ENCODE measurements around the gene PLK1. TPM values are rescaled to one million over a fixed set of nuclear protein-coding genes. Genes with fewer than 3 reads are reported as not detected.

Gene PLK1
- total RNA-seq, 2 experiments from 2014 or later, result 69.5 to 156 TPM

DNA sequence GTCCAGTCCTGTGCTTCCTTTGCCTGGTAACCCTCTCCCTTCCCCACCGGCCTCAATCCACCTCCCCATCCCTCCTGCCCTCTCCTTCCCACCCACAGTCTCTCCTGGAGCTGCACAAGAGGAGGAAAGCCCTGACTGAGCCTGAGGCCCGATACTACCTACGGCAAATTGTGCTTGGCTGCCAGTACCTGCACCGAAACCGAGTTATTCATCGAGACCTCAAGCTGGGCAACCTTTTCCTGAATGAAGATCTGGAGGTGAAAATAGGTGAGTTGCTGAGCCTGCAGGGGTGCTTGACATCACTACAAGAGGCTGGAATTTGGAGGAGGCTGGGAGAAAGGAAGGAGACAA is 1.3 kb downstream of the PLK1 start:
- Histone ChIP-seq H3K4me1 (ENCODE audit: insufficient read depth, low read length, poor library complexity, severe bottlenecking) (peaks cover 28% of the 10 kb centered on the region), H3K9me2 (ENCODE audit: insufficient read depth, low read length) (no peaks in the 10 kb centered on the region), H2AFZ (ENCODE audit: low read length) (no peak overlapping the region), H3K4me3 (ENCODE audit: low read depth, low read length, poor library complexity, severe bottlenecking) (peak overlapping the region; percentile 98), H3K79me2 (ENCODE audit: insufficient read depth, low read depth, low read length) (peaks cover 41% of the 10 kb centered on the region), H3K27ac (ENCODE audit: low read depth, low read length, poor library complexity, severe bottlenecking) (peak overlapping the region; percentile 69), H3K4me2 (ENCODE audit: low read length) (peak overlapping the region; percentile 89), H4K20me1 (ENCODE audit: insufficient read depth, low read length) (no peaks in the 10 kb centered on the region), H3K36me3 (ENCODE audit: insufficient read depth, low read length) (peaks cover 57% of the 10 kb centered on the region), H3K9me3 (ENCODE audit: low read length) (no peaks in the 10 kb centered on the region)
- TF ChIP-seq, protein P1, sequence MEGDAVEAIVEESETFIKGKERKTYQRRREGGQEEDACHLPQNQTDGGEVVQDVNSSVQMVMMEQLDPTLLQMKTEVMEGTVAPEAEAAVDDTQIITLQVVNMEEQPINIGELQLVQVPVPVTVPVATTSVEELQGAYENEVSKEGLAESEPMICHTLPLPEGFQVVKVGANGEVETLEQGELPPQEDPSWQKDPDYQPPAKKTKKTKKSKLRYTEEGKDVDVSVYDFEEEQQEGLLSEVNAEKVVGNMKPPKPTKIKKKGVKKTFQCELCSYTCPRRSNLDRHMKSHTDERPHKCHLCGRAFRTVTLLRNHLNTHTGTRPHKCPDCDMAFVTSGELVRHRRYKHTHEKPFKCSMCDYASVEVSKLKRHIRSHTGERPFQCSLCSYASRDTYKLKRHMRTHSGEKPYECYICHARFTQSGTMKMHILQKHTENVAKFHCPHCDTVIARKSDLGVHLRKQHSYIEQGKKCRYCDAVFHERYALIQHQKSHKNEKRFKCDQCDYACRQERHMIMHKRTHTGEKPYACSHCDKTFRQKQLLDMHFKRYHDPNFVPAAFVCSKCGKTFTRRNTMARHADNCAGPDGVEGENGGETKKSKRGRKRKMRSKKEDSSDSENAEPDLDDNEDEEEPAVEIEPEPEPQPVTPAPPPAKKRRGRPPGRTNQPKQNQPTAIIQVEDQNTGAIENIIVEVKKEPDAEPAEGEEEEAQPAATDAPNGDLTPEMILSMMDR (conservative IDR thresholded peaks at IDR 0.05; ENCODE audit: low read length), result no peak
- no peak for TF ChIP-seq EZH2phosphoT487 (IDR thresholded peaks at IDR 0.05; ENCODE audit: borderline replicate concordance, low read depth, low read length)
- intact Hi-C loops (cut with micrococcal nuclease; ENCODE audit: unreplicated experiment), result loop anchor here (2.0 kb wide), 1 partner anchor 39 kb away; the partner anchor contains the start of genes DCTN5 and PALB2
- ChIA-PET POLR2A (interaction anchor here (0.7 to 1.6 kb wide), 3 partner anchors 11 to 28 kb away, joined by 3 to 8 read pairs (median 3); no protein-coding TSS in a partner anchor), CTCF (ENCODE audit: unreplicated experiment) (no interaction called here)
- DNase-seq (ENCODE audit: low spot score), result no peak
- no TSS peak for BruUV-seq (replicated peaks)

DNA sequence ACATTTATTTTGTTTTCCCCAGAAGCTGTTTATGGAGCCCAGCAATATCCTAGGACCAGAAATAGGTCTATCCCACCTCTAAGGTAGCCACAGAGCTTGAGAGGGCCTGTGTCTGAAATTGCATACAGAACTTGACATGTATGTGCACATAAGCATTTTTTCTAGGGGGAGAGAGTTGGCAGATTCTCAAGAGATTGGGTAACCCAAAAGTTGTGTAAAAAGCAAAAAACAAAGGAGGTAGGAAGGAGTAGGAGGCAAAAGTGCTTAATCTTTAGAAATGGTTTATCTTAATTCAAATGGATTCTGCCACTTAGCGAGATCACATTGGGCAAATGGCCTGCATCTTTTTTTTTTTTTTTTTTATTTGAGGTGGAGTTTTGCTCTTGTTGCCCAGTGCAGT is 3.5 kb downstream of the PLK1 start:
- Histone ChIP-seq H4K20me1 (ENCODE audit: insufficient read depth, low read length) (no peaks in the 10 kb centered on the region), H3K27ac (ENCODE audit: low read depth, low read length, poor library complexity, severe bottlenecking) (no peak overlapping the region), H3K4me3 (ENCODE audit: low read depth, low read length, poor library complexity, severe bottlenecking) (no peak overlapping the region), H3K79me2 (ENCODE audit: insufficient read depth, low read depth, low read length) (peaks cover 45% of the 10 kb centered on the region), H3K9me2 (ENCODE audit: insufficient read depth, low read length) (no peaks in the 10 kb centered on the region), H3K36me3 (ENCODE audit: insufficient read depth, low read length) (peaks cover 78% of the 10 kb centered on the region), H3K4me2 (ENCODE audit: low read length) (0 out of 2 replicates have a peak overlapping the region, but pooled peaks have one; percentile 89), H3K9me3 (ENCODE audit: low read length) (no peaks in the 10 kb centered on the region), H2AFZ (ENCODE audit: low read length) (no peak overlapping the region), H3K4me1 (ENCODE audit: insufficient read depth, low read length, poor library complexity, severe bottlenecking) (peaks cover 28% of the 10 kb centered on the region)
- intact Hi-C loops (cut with micrococcal nuclease; ENCODE audit: unreplicated experiment), result no loop called here
- no TSS peak for BruUV-seq (replicated peaks)
- TF ChIP-seq EZH2phosphoT487 (IDR thresholded peaks at IDR 0.05; ENCODE audit: borderline replicate concordance, low read depth, low read length), result no peak
- TF ChIP-seq, protein P1 (conservative IDR thresholded peaks at IDR 0.05; ENCODE audit: low read length), result no peak
- ChIA-PET POLR2A (interaction anchor here (0.7 kb wide), 2 partner anchors 8 to 203 kb away, joined by 4 read pairs; no protein-coding TSS in a partner anchor), CTCF (ENCODE audit: unreplicated experiment) (no interaction called here)
- DNase-seq (ENCODE audit: low spot score), result no peak

DNA sequence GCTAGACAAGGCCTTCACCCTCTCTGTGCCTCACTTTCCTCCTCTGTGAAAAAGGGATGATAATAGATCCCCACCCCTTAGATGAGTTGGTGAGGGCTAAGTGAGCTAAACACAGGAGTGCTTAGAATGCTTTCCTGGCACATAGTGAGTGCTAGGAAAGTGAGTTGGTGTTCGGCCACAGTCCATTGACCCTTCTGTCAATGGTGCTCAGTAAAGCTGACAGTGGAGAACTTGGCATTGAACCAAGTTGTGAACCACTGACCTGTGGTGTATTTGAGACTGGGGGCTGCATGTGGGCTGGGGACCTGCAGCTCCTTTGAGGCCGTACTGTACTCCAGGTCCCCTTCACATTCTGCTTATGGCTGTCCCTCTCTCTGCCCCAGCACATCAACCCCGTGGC is 4.8 kb downstream of the PLK1 start:
- Histone ChIP-seq H3K9me2 (ENCODE audit: insufficient read depth, low read length) (no peaks in the 10 kb centered on the region), H3K4me1 (ENCODE audit: insufficient read depth, low read length, poor library complexity, severe bottlenecking) (peaks cover 22% of the 10 kb centered on the region), H3K4me3 (ENCODE audit: low read depth, low read length, poor library complexity, severe bottlenecking) (no peak overlapping the region), H3K36me3 (ENCODE audit: insufficient read depth, low read length) (peaks cover 92% of the 10 kb centered on the region), H2AFZ (ENCODE audit: low read length) (no peak overlapping the region), H3K27ac (ENCODE audit: low read depth, low read length, poor library complexity, severe bottlenecking) (no peak overlapping the region), H3K79me2 (ENCODE audit: insufficient read depth, low read depth, low read length) (peaks cover 45% of the 10 kb centered on the region), H3K9me3 (ENCODE audit: low read length) (no peaks in the 10 kb centered on the region), H4K20me1 (ENCODE audit: insufficient read depth, low read length) (no peaks in the 10 kb centered on the region), H3K4me2 (ENCODE audit: low read length) (no peak overlapping the region)
- CTCF ChIA-PET (ENCODE audit: unreplicated experiment), result interaction anchor here (0.6 kb wide), 1 partner anchor 48 kb away, joined by 6 read pairs; no protein-coding TSS in a partner anchor
- no peak for DNase-seq (ENCODE audit: low spot score)
- POLR2A ChIA-PET, result no interaction called here
- no TSS peak for BruUV-seq (replicated peaks)
- no peak for TF ChIP-seq EZH2phosphoT487 (IDR thresholded peaks at IDR 0.05; ENCODE audit: borderline replicate concordance, low read depth, low read length)
- TF ChIP-seq, protein P1 (conservative IDR thresholded peaks at IDR 0.05; ENCODE audit: low read length), result no peak
- intact Hi-C loops (cut with micrococcal nuclease; ENCODE audit: unreplicated experiment), result no loop called here

Data from OCI-LY7 (cell line).